WERI-Rb-1 (cell line): ENCODE measurements around the gene TTC3.
A peak's percentile ranks its signal among the peaks of the same experiment; 100 is the strongest.

Source experiments
- DNase-seq: peaks from one replicate; pipeline ENCODE4 v3.0.0-alpha.2; 2020
- H3K27ac ChIP-seq: fragments of 250-450 bp; sonication (Bioruptor Pico); 2 replicates; pipeline ENCODE4 v1.5.1; 2020; ENCODE audit warnings: mild to moderate bottlenecking, moderate library complexity
- H3K27me3 ChIP-seq: fragments of 250-450 bp; sonication (Bioruptor Pico); 2 replicates; pipeline ENCODE4 v1.5.1; 2021; ENCODE audit warnings: mild to moderate bottlenecking, low read depth, moderate library complexity; ENCODE audit not compliant: insufficient read depth, severe bottlenecking
- H3K36me3 ChIP-seq: fragments of 250-450 bp; sonication (Bioruptor Pico); 2 replicates; pipeline ENCODE4 v1.5.1; 2020; ENCODE audit warnings: mild to moderate bottlenecking, moderate library complexity
- H3K4me3 ChIP-seq: 2 replicates; pipeline ENCODE4 v1.5.1; 2011; ENCODE audit warnings: low read depth, mild to moderate bottlenecking, control low read depth, low read length
- H3K9me3 ChIP-seq: fragments of 250-450 bp; sonication (Bioruptor Pico); 2 replicates; pipeline ENCODE4 v1.5.1; 2021; ENCODE audit warnings: mild to moderate bottlenecking, moderate library complexity; ENCODE audit not compliant: severe bottlenecking
- CTCF ChIP-seq: IDR thresholded peaks from 2 replicates; pipeline ENCODE4 v1.5.1; 2011; ENCODE audit warnings: low read depth, mild to moderate bottlenecking, control low read depth, inconsistent platforms, low read length

The TTC3 gene

GRCh38 chr21:37055271-37055855 lies 17.7 kb upstream of the TTC3 start:
- TF ChIP-seq CTCF = no peak
- H3K4me3 ChIP-seq = no peak overlapping the region
- H3K27me3 ChIP-seq = no peaks in the 10 kb centered on the region
- peaks cover 8% of the 10 kb centered on the region for H3K9me3 ChIP-seq
- H3K36me3 ChIP-seq = no peaks in the 10 kb centered on the region
- no peak overlapping the region for H3K27ac ChIP-seq
- DNase-seq = no peak

- TF ChIP-seq CTCF = no peak
- DNase-seq = peak; percentile 56
- Histone ChIP-seq H3K27ac (no peak overlapping the region; the same call in 1 of the 2 replicates), H3K36me3 (no peaks in the 10 kb centered on the region), H3K27me3 (no peaks in the 10 kb centered on the region), H3K4me3 (no peak overlapping the region), H3K9me3 (peaks cover 8% of the 10 kb centered on the region)
These were observed 15.4 kb upstream of the TTC3 start for GRCh38 chr21:37057614-37058013.

GRCh38 chr21:37058261-37058660 lies 14.8 kb upstream of the TTC3 start:
- DNase-seq = no peak
- H3K27ac ChIP-seq = no peak overlapping the region
- no peak for TF ChIP-seq CTCF
- no peaks in the 10 kb centered on the region for H3K36me3 ChIP-seq
- peaks cover 8% of the 10 kb centered on the region for H3K9me3 ChIP-seq
- H3K4me3 ChIP-seq = no peak overlapping the region
- H3K27me3 ChIP-seq = no peaks in the 10 kb centered on the region

GRCh38 chr21:37059181-37059580 lies 13.9 kb upstream of the TTC3 start:
- DNase-seq = no peak
- Histone ChIP-seq H3K36me3 (no peaks in the 10 kb centered on the region), H3K27ac (no peak overlapping the region), H3K9me3 (peaks cover 8% of the 10 kb centered on the region), H3K4me3 (no peak overlapping the region), H3K27me3 (no peaks in the 10 kb centered on the region)
- TF ChIP-seq CTCF = no peak

- Histone ChIP-seq H3K27ac (peak overlapping the region; percentile 3; the same call in 1 of the 2 replicates), H3K36me3 (peaks cover 3% of the 10 kb centered on the region; the same call in 1 of the 2 replicates), H3K4me3 (no peak overlapping the region), H3K27me3 (no peaks in the 10 kb centered on the region), H3K9me3 (peaks cover 8% of the 10 kb centered on the region)
- TF ChIP-seq CTCF = 0 out of 2 replicates have a peak, but pooled peaks have one; percentile 11
- DNase-seq = peak; percentile 62
These were observed 12.8 kb upstream of the TTC3 start for GRCh38 chr21:37060296-37060695.
